Fibroblast of lung (primary cell): ENCODE results near the gene HGS. TPM values are rescaled to one million over a fixed set of nuclear protein-coding genes. Genes with fewer than 3 reads are reported as not detected.

ENCODE experiments used
- DNase-seq, 2 donors: peaks; one replicate each; pipeline versions ENCODE4 v3.0.0 to v3.0.0-alpha.2; 2010; ENCODE audit warnings: low read depth in 2 of 2
- H2AFZ ChIP-seq: 2 replicates; pipeline ENCODE4 v1.5.1; 2012; ENCODE audit warnings: low read length, control low read depth, inconsistent platforms
- H3K27ac ChIP-seq: 2 replicates; pipeline ENCODE4 v1.5.1; 2011; ENCODE audit warnings: low read length, control low read depth; ENCODE audit not compliant: insufficient read depth
- H3K27me3 ChIP-seq: 2 replicates; pipeline ENCODE4 v1.5.1; 2011; ENCODE audit warnings: mild to moderate bottlenecking, low read length; ENCODE audit not compliant: control insufficient read depth, insufficient read depth
- H3K36me3 ChIP-seq: 2 replicates; pipeline ENCODE4 v1.5.1; 2011; ENCODE audit warnings: low read length; ENCODE audit not compliant: control insufficient read depth, insufficient read depth
- H3K4me1 ChIP-seq: 2 replicates; pipeline ENCODE4 v1.5.1; 2011; ENCODE audit warnings: low read length; ENCODE audit not compliant: control insufficient read depth, insufficient read depth; ENCODE audit errors: extremely low read depth
- H3K4me2 ChIP-seq: 2 replicates; pipeline ENCODE4 v1.5.1; 2011; ENCODE audit warnings: low read length, control low read depth; ENCODE audit not compliant: insufficient read depth; ENCODE audit errors: extremely low read depth
- H3K4me3 ChIP-seq, 4 experiments: fragments of 200-600 bp in 1 of 4; sonication (generic) in 1 of 4; replicated peaks in 1 of 4; 2 replicates each; pipeline ENCODE4 v1.5.1; 2011 to 2016; ENCODE audit warnings: low read length in 4 of 4, low read depth in 3 of 4, mild to moderate bottlenecking in 3 of 4, control low read depth in 2 of 4, inconsistent platforms in 1 of 4, mixed read lengths in 1 of 4; ENCODE audit not compliant: insufficient read depth in 1 of 4; ENCODE audit errors: control extremely low read depth in 1 of 4
- H3K79me2 ChIP-seq: 2 replicates; pipeline ENCODE4 v1.5.1; 2012; ENCODE audit warnings: mild to moderate bottlenecking, low read length, inconsistent platforms; ENCODE audit not compliant: control insufficient read depth, insufficient read depth
- H3K9ac ChIP-seq: 2 replicates; pipeline ENCODE4 v1.5.1; 2011; ENCODE audit warnings: mild to moderate bottlenecking, low read length, control low read depth; ENCODE audit not compliant: insufficient read depth
- H3K9me3 ChIP-seq: 2 replicates; pipeline ENCODE4 v1.5.1; 2012; ENCODE audit warnings: low read depth, low read length; ENCODE audit not compliant: control insufficient read depth, insufficient read depth
- H4K20me1 ChIP-seq: 2 replicates; pipeline ENCODE4 v1.5.1; 2011; ENCODE audit warnings: low read length; ENCODE audit not compliant: control insufficient read depth, insufficient read depth; ENCODE audit errors: extremely low read depth
- CTCF ChIP-seq, 2 donors: IDR thresholded peaks in 1 of 2; conservative IDR thresholded peaks in 1 of 2; 1 replicate in 1 of 2; 2 replicates in 1 of 2; pipeline ENCODE4 v1.5.1; 2011 to 2012; ENCODE audit warnings: low read length in 2 of 2, control low read depth in 1 of 2, inconsistent platforms in 1 of 2, low read depth in 1 of 2, mild to moderate bottlenecking in 1 of 2
- EZH2 ChIP-seq: IDR thresholded peaks from 2 replicates; pipeline ENCODE4 v1.5.1; 2012; ENCODE audit warnings: low read length, control low read depth, mild to moderate bottlenecking; ENCODE audit errors: missing control alignments
- polyA plus RNA-seq, 2 donors: library from polyadenylated mRNA; depleted of rRNA in 1 of 2; stranded (reverse) in 1 of 2; unstranded in 1 of 2; fragments of >200 nt; gene quantifications; 2 replicates each; pipeline ENCODE4 v1.2.1, GENCODE V29; 2011 to 2012; ENCODE audit warnings: missing spikeins in 1 of 2
- total RNA-seq: library from RNA; depleted of rRNA; stranded (reverse); fragments of >200 nt; gene quantifications from 2 replicates; pipeline ENCODE4 v1.2.1, GENCODE V29; 2014

The HGS gene
- total and polyA plus RNA-seq, 2 donors (not counting 1 experiment from before 2014, with no cell fraction given): 43.1 to 65.7 TPM

GRCh38 chr17:81715872-81716673, 32.3 kb downstream of the HGS start:
- TF ChIP-seq CTCF (conservative IDR thresholded peaks at IDR 0.05 in 1 of 2, IDR thresholded peaks at IDR 0.05 in 1 of 2; ENCODE audit: low read depth in 1 of 2, low read length in 2 of 2) (no peak), EZH2 (no peak)
- H3K4me1 ChIP-seq: peaks cover 14% of the 10 kb centered on the region
- no peak overlapping the region for H3K27ac ChIP-seq
- no peak overlapping the region for H3K4me2 ChIP-seq
- no peak overlapping the region for H3K4me3 ChIP-seq
- no peak overlapping the region for H3K9ac ChIP-seq
- no peaks in the 10 kb centered on the region for H3K27me3 ChIP-seq
- H2AFZ ChIP-seq: no peak overlapping the region
- H3K9me3 ChIP-seq: no peaks in the 10 kb centered on the region
- no peak for DNase-seq
- H3K36me3 ChIP-seq: peaks cover 3% of the 10 kb centered on the region
- H4K20me1 ChIP-seq: no peaks in the 10 kb centered on the region
- H3K79me2 ChIP-seq: peaks cover 7% of the 10 kb centered on the region

GRCh38 chr17:81716674-81716996, 32.8 kb downstream of the HGS start:
- no peak overlapping the region for H3K4me2 ChIP-seq
- H2AFZ ChIP-seq: no peak overlapping the region
- no peak for TF ChIP-seq CTCF (conservative IDR thresholded peaks at IDR 0.05 in 1 of 2, IDR thresholded peaks at IDR 0.05 in 1 of 2; ENCODE audit: low read depth in 1 of 2, low read length in 2 of 2)
- H4K20me1 ChIP-seq: no peaks in the 10 kb centered on the region
- H3K9me3 ChIP-seq: no peaks in the 10 kb centered on the region
- H3K9ac ChIP-seq: no peak overlapping the region
- H3K27ac ChIP-seq: no peak overlapping the region
- H3K79me2 ChIP-seq: peaks cover 7% of the 10 kb centered on the region
- no peak for DNase-seq
- H3K4me1 ChIP-seq: peaks cover 10% of the 10 kb centered on the region
- peaks cover 3% of the 10 kb centered on the region for H3K36me3 ChIP-seq
- H3K27me3 ChIP-seq: no peaks in the 10 kb centered on the region
- no peak overlapping the region for H3K4me3 ChIP-seq

GRCh38 chr17:81717049-81717765, 33.4 kb downstream of the HGS start:
- no peak overlapping the region for H3K4me2 ChIP-seq
- no peak overlapping the region for H3K9ac ChIP-seq
- H3K79me2 ChIP-seq: peaks cover 7% of the 10 kb centered on the region
- H3K36me3 ChIP-seq: peaks cover 3% of the 10 kb centered on the region
- no peak for DNase-seq
- no peaks in the 10 kb centered on the region for H3K27me3 ChIP-seq
- no peak for TF ChIP-seq EZH2
- TF ChIP-seq CTCF (conservative IDR thresholded peaks at IDR 0.05 in 1 of 2, IDR thresholded peaks at IDR 0.05 in 1 of 2; ENCODE audit: low read depth in 1 of 2, low read length in 2 of 2): no peak
- H3K4me3 ChIP-seq: no peak overlapping the region
- H3K27ac ChIP-seq: no peak overlapping the region
- no peak overlapping the region for H2AFZ ChIP-seq
- H3K4me1 ChIP-seq: peaks cover 10% of the 10 kb centered on the region
- H4K20me1 ChIP-seq: no peaks in the 10 kb centered on the region
- H3K9me3 ChIP-seq: no peaks in the 10 kb centered on the region
